ENCODE data around the gene BIN1. TPM values are rescaled to one million over a fixed set of nuclear protein-coding genes. Genes with fewer than 3 reads are reported as not detected.

BIN1 gene
- total RNA-seq, 2 experiments from 2014 or later: 95.2 to 102 TPM

DNA sequence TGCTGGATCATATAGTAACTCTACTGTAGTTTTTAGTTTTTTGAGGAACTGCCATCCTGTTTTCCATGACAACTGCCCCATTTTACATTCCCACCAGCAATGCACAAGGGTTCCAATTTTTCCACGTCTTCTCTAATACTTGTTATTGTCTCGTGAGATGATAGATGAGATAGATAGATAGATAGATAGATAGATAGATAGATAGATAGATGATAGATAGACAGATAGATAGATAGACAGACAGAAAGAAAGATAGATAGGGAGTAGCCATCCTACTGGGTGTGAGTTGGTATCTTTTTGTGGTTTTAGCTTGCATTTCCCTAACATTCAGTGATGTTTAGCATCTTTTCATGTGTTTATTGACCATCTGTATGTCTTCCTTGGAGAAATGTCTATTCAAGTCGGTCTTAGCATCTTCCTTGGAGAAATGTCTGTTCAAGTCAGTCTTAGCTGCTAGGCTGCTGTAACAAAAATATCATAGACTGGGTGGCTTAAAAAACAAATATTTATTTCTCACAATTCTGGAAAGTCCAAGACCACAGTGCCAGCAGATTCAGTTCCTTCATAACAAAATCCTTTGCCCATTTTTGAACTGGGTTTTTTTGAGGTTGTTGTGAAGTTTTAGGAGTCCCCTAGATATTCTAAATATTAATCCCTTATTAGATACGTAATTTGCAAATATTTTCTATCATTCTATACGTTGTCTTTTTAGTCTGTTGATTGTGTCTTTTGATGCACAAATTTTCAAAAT lies 98.5 kb downstream of the BIN1 start:
- H3K27ac Mint-ChIP-seq: no peak overlapping the region
- TF ChIP-seq, protein P1, sequence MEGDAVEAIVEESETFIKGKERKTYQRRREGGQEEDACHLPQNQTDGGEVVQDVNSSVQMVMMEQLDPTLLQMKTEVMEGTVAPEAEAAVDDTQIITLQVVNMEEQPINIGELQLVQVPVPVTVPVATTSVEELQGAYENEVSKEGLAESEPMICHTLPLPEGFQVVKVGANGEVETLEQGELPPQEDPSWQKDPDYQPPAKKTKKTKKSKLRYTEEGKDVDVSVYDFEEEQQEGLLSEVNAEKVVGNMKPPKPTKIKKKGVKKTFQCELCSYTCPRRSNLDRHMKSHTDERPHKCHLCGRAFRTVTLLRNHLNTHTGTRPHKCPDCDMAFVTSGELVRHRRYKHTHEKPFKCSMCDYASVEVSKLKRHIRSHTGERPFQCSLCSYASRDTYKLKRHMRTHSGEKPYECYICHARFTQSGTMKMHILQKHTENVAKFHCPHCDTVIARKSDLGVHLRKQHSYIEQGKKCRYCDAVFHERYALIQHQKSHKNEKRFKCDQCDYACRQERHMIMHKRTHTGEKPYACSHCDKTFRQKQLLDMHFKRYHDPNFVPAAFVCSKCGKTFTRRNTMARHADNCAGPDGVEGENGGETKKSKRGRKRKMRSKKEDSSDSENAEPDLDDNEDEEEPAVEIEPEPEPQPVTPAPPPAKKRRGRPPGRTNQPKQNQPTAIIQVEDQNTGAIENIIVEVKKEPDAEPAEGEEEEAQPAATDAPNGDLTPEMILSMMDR (IDR thresholded peaks at IDR 0.05): no peak
- no peaks in the 10 kb centered on the region for H3K4me1 Mint-ChIP-seq (ENCODE audit: low read depth)
- no peaks in the 10 kb centered on the region for H3K36me3 Mint-ChIP-seq (ENCODE audit: low read depth)
- ATAC-seq (no peak), DNase-seq (no peak)
- intact Hi-C loops (cut with micrococcal nuclease): no loop called here
- CTCF ChIA-PET: interaction anchor here (1.7 to 2.1 kb wide), 2 partner anchors 37 to 42 kb away, joined by 3 to 5 read pairs; no protein-coding TSS in a partner anchor
- POLR2A ChIA-PET: no interaction called here
- no peak overlapping the region for H3K4me3 Mint-ChIP-seq
- no peaks in the 10 kb centered on the region for H3K9me3 Mint-ChIP-seq
- peaks cover 18% of the 10 kb centered on the region for H3K27me3 Mint-ChIP-seq

DNA sequence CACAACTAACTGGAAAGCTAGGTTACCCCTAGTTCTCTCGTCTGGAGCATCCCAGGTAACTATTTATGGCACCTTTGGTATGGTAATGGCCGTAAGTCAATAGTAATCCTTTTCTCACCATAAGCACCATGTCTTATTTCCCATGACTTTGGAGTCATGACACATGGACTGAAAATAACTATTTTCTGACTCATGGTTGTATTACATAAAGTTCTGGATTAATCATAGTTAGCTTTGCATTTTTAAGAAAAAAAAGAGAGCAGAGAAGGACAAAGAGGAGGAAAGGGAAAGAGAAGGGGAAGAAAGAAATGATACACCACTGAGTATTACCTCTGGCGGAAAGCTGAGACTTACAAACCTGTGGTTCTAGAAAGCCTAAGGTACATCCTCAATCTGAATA lies 99.3 kb downstream of the BIN1 start:
- Mint-ChIP-seq H3K36me3 (ENCODE audit: low read depth) (no peaks in the 10 kb centered on the region), H3K9me3 (no peaks in the 10 kb centered on the region), H3K27me3 (peaks cover 14% of the 10 kb centered on the region), H3K4me3 (no peak overlapping the region), H3K4me1 (ENCODE audit: low read depth) (no peaks in the 10 kb centered on the region), H3K27ac (no peak overlapping the region)
- CTCF ChIA-PET: interaction anchor here (2.1 kb wide), 1 partner anchor 36 kb away, joined by 5 read pairs; no protein-coding TSS in a partner anchor
- TF ChIP-seq, protein P1 (IDR thresholded peaks at IDR 0.05): no peak
- intact Hi-C loops (cut with micrococcal nuclease): no loop called here
- DNase-seq: no peak
- POLR2A ChIA-PET: no interaction called here
- ATAC-seq: no peak

DNA sequence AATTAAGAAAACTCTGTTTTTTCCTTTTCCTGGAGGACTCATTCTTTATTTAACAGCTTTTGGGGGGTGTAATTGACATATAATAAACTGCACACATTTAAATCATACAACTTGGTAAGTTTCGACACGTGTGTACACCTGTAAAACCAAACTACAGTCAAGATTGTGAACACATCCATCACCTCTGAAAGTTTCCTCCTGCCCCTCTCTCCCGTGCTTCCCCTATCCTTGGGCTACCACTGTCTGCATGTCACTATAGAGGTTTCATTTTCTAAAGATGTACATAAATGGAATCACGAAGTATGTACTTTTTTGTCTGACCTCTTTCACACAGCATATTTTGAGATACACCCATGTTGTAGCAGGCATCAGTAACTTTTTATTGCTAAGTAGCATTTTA lies 100.0 kb downstream of the BIN1 start:
- Mint-ChIP-seq H3K27ac (no peak overlapping the region), H3K36me3 (ENCODE audit: low read depth) (no peaks in the 10 kb centered on the region), H3K4me3 (no peak overlapping the region), H3K27me3 (peaks cover 12% of the 10 kb centered on the region), H3K4me1 (ENCODE audit: low read depth) (no peaks in the 10 kb centered on the region), H3K9me3 (no peaks in the 10 kb centered on the region)
- intact Hi-C loops (cut with micrococcal nuclease): no loop called here
- ChIA-PET POLR2A (no interaction called here), CTCF (interaction anchor here (2.1 kb wide), 1 partner anchor 35 kb away, joined by 5 read pairs; no protein-coding TSS in a partner anchor)
- ATAC-seq (no peak), DNase-seq (no peak)
- TF ChIP-seq, protein P1 (IDR thresholded peaks at IDR 0.05): no peak

DNA sequence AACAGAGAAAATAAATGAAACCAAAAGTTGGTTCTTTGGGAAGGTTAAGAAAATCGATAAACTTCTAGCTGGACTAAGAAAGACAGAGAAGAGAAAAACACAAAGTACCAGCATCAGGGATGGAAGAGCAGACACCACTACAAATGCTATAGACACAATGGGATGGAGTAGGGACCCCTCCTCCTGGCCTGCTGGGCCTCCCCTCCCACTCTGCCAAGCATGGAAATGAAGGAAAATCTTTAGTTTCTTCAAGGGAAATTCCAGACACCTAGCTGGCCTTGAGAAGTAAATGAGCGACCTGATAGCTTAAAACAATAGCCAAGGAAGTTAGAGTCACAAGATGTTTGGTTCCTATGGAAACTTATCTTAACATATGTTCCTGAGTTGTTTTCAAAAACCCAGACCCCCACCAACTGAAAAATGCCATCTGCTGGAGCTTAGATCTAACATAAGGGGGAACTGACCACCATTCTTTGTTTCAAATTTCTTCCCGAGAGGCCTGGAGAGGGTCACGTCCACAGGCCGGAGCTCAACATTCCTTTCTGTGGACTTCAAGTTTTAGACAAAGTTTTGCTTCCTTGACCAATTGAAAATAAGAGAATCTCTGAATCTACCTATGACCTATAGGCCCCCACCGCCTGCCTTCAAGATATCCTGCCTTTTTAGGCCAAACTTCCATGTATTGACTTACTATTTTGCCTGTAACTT lies 101.9 kb downstream of the BIN1 start:
- Mint-ChIP-seq H3K4me1 (ENCODE audit: low read depth) (no peaks in the 10 kb centered on the region), H3K36me3 (ENCODE audit: low read depth) (no peaks in the 10 kb centered on the region), H3K27ac (no peak overlapping the region), H3K9me3 (no peaks in the 10 kb centered on the region), H3K27me3 (peaks cover 9% of the 10 kb centered on the region), H3K4me3 (no peak overlapping the region)
- no peak for ATAC-seq
- intact Hi-C loops (cut with micrococcal nuclease): no loop called here
- ChIA-PET CTCF (interaction anchor here (1.0 kb wide), 1 partner anchor 33 kb away, joined by 3 read pairs; no protein-coding TSS in a partner anchor), POLR2A (no interaction called here)
- DNase-seq: no peak
- TF ChIP-seq, protein P1 (IDR thresholded peaks at IDR 0.05): no peak
